Lower lobe of right lung (tissue), 2 donors: Measurements from ENCODE around the gene SLC9A9. TPM values are rescaled to one million over a fixed set of nuclear protein-coding genes. Genes with fewer than 3 reads are reported as not detected.

Source experiments
- ATAC-seq, 2 donors: fragments of 200-7000 bp; cut with Tn5 transposase; one replicate each; pipeline ENCODE4 v1.9.1; 2020 to 2022; ENCODE audit warnings: mild to moderate bottlenecking in 2 of 2, moderate library complexity in 2 of 2
- DNase-seq: peaks from one replicate; pipeline ENCODE4 v3.0.0-alpha.2; 2020
- H3K27ac ChIP-seq: fragments of 200-600 bp; one replicate; pipeline ENCODE4 v1.8.0; 2022
- H3K27me3 ChIP-seq: fragments of 200-600 bp; one replicate; pipeline ENCODE4 v1.8.0; 2022; ENCODE audit warnings: low read depth
- H3K36me3 ChIP-seq: fragments of 200-600 bp; one replicate; pipeline ENCODE4 v1.8.0; 2022; ENCODE audit warnings: mild to moderate bottlenecking
- H3K4me1 ChIP-seq: fragments of 200-600 bp; one replicate; pipeline ENCODE4 v1.8.0; 2022
- H3K4me3 ChIP-seq: fragments of 200-600 bp; one replicate; pipeline ENCODE4 v1.8.0; 2022; ENCODE audit warnings: mild to moderate bottlenecking
- H3K9me3 ChIP-seq: fragments of 200-600 bp; one replicate; pipeline ENCODE4 v1.8.0; 2022
- intact Hi-C: fragments of 100-400 bp; cut with DNase I; formaldehyde crosslinking; loops from one replicate; pipeline ENCODE4 v1.11.0; 2022
- total RNA-seq: library from RNA; stranded (reverse); fragmentation: NEBNext Ultra II Directional; extraction: Animal tissue kit (Norgen Biotek cat#: 25700); gene quantifications from one replicate; pipeline ENCODE4 v1.2.1, GENCODE V29; 2021
- TF ChIP-seq, protein P1 (sequence below): fragments of 200-600 bp; IDR thresholded peaks from one replicate; pipeline ENCODE4 v1.8.0; 2022; ENCODE audit warnings: antibody characterized with exemption, mild to moderate bottlenecking
- donor health status: DM: no; HTN: yes; CAD: no; lungs with severe emphysema.

SLC9A9 gene
- total RNA-seq, 1 donor from 2014 or later = 15.6 TPM

DNA sequence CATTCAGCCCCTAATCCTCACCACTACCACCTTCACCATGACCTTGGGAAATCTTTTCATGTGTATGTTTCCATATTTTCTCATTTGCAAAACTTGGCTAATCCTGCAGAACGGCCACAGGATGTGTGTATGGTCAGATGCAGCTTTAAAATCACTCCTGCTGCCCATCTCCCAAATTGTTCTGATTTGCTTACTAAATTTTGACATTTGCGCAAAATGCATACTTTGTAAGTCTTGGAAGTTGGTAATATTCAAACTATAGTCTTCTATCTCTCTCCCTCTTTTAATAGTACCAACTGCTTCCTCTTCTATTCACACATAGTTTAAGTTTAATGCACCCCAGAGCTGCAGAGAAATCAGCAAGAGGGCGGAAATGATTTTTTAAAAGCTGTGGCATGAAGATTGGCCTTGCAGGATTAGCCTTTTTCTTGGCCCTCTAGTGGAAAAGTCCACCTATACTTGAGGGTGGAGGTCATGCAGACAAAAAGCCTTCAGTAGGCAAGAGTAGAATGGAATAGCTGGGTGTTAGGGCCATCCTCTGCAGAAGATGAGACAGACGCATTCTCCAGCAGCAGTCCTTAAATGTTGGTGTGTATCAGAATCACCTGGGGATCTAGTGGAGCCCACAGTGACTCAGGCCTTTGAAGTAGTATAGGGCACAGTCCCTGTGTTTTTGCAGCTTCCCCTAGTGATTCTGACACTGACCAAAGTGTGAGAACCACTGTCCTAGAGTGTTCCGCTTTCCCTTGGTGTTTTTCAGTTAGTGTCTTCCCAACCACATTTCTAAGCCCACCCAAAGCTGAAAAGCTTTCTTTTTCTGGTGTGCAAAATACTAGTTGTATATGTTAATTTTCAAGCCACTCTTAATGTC, 547.0 kb downstream of the SLC9A9 start:
- DNase-seq = no peak
- no peaks in the 10 kb centered on the region for H3K9me3 ChIP-seq
- H3K27me3 ChIP-seq = no peaks in the 10 kb centered on the region
- intact Hi-C loops = no loop called here
- no peak overlapping the region for H3K4me3 ChIP-seq
- H3K36me3 ChIP-seq = no peaks in the 10 kb centered on the region
- H3K27ac ChIP-seq = no peak overlapping the region
- no peak for ATAC-seq
- peaks cover 11% of the 10 kb centered on the region for H3K4me1 ChIP-seq
- TF ChIP-seq, protein P1, sequence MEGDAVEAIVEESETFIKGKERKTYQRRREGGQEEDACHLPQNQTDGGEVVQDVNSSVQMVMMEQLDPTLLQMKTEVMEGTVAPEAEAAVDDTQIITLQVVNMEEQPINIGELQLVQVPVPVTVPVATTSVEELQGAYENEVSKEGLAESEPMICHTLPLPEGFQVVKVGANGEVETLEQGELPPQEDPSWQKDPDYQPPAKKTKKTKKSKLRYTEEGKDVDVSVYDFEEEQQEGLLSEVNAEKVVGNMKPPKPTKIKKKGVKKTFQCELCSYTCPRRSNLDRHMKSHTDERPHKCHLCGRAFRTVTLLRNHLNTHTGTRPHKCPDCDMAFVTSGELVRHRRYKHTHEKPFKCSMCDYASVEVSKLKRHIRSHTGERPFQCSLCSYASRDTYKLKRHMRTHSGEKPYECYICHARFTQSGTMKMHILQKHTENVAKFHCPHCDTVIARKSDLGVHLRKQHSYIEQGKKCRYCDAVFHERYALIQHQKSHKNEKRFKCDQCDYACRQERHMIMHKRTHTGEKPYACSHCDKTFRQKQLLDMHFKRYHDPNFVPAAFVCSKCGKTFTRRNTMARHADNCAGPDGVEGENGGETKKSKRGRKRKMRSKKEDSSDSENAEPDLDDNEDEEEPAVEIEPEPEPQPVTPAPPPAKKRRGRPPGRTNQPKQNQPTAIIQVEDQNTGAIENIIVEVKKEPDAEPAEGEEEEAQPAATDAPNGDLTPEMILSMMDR = no peak

DNA sequence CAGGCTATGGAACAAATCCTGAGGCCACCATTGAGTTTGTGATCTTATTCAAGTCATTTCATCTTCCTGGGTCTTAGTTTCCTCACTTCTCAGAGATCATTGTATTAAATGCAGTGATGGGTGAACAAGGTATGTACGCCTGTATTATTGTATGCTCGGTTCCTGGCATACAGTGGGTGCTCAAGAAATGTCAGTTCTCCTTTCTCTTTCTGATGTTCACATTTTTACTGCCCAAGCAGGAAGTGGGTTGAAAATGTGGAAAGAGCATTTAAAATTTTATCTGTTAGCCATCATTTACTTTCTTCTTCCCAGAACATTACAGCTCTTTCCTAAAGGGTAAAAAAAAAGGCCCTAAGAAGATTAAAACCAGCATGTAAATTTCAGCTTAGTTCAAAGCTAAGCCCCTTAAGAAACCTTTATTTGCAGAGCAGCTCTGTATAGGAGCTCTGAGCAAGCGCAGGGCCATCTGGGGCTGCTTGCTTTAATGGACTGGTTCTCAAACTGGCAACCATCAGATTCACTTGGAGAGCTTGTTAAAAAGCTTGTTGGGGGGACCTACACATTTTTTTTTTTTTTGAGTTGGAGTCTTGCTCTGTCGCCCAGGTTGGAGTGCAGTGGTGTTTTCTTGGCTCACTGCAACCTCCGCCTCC, 549.3 kb downstream of the SLC9A9 start:
- Histone ChIP-seq H3K27me3 (no peaks in the 10 kb centered on the region), H3K4me1 (peaks cover 14% of the 10 kb centered on the region), H3K9me3 (no peaks in the 10 kb centered on the region), H3K27ac (no peak overlapping the region), H3K36me3 (no peaks in the 10 kb centered on the region), H3K4me3 (no peak overlapping the region)
- ATAC-seq (no peak), DNase-seq (no peak)
- intact Hi-C loops = no loop called here
- TF ChIP-seq, protein P1 = no peak

DNA sequence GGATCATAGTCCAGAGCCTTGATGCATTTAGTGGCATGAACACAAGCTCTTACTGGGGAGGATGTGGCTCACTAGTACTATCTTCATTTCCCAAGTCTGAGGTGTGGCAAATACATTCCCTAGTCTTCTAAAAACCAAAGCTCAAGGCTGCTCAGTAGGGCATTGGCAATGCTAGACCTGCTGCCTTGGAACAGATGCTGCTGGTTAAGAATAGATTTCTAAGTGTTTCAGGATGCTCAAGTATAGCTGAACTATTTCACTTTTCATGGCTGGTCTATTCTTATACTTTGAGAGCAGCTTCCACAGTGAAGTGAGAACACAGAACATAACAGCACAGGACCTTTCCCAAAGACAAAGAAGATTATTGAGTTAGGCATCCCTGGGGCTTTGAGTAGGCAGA, 549.9 kb downstream of the SLC9A9 start:
- ATAC-seq (no peak), DNase-seq (no peak)
- intact Hi-C loops = no loop called here
- Histone ChIP-seq H3K27ac (no peak overlapping the region), H3K4me1 (peaks cover 13% of the 10 kb centered on the region), H3K27me3 (no peaks in the 10 kb centered on the region), H3K4me3 (no peak overlapping the region), H3K36me3 (no peaks in the 10 kb centered on the region), H3K9me3 (no peaks in the 10 kb centered on the region)
- TF ChIP-seq, protein P1 = no peak

DNA sequence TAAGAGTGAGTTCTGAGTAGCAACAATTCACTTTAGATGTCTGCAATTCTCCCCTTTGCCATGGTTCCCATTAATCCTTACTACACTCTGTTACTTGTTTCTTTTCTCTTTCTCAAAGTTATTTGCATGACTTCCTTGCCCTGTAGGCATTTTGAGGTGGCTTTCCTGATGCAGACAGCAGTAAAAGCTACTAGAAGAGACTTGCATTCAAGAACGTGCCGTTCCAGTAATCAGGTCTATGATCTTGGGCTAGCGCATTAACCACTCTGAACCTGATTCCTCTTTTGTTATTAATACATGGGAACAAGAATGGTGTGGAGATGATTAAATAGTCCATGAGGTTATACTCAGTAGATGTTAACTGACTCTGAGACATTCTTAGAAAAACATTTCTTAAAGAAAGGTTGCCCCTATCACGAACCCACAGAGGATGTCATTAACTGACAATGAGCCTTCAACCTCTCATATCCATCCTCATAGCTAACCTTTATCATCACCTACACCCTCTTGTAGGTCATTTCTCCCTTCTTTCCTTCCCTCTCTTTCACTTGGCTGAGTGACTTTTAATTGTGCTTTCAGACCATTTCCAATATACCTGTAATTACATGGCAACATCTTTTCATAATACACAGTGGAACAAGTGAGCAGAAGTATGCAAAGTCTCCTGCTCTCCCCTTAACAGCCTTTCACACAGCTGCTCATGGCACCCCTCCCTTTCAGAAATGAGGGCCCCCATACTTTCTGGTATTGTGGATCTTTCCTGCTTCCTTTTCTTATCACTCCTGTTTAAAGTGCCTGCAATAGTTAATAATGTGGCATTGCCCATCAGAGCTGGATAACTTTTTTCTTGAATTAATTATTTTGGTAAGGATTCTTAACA, 552.8 kb downstream of the SLC9A9 start:
- TF ChIP-seq, protein P1 = no peak
- Histone ChIP-seq H3K27ac (no peak overlapping the region), H3K4me1 (peaks cover 3% of the 10 kb centered on the region), H3K9me3 (no peaks in the 10 kb centered on the region), H3K36me3 (no peaks in the 10 kb centered on the region), H3K4me3 (no peak overlapping the region), H3K27me3 (no peaks in the 10 kb centered on the region)
- no peak for DNase-seq
- intact Hi-C loops = no loop called here
- no peak for ATAC-seq

DNA sequence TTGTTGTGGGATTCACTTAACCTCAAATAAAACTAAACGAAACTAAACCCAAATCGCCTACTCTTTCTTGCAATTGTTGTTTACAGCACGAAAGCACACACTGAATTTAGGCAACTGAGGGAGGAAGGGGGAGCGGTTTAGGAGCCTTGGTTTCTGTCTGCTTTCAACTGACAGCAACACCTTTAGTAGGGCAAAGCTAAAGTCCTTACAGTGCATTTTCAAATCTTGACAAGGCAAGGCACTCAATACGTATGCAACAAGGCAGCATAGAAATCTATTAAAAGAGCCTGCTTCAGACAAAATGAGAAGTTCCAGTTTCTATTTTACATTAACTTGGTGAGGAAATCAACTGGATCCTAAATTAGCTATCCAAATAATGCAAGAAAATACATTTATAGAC, 554.1 kb downstream of the SLC9A9 start:
- TF ChIP-seq, protein P1 = no peak
- Histone ChIP-seq H3K9me3 (no peaks in the 10 kb centered on the region), H3K4me3 (no peak overlapping the region), H3K27me3 (no peaks in the 10 kb centered on the region), H3K4me1 (peaks cover 3% of the 10 kb centered on the region), H3K27ac (no peak overlapping the region), H3K36me3 (no peaks in the 10 kb centered on the region)
- ATAC-seq (no peak), DNase-seq (no peak)
- intact Hi-C loops = no loop called here
